ENCODE data around the gene SYNE1. TPM values are rescaled to one million over a fixed set of nuclear protein-coding genes. Genes with fewer than 3 reads are reported as not detected.
"Not testable (repeated sequence)": the region's sequence is repeated elsewhere in the genome, so short reads cannot be mapped to it uniquely, and the experiment has no call there.

SYNE1 gene
- total RNA-seq, 1 donor from 2014 or later: 288 TPM

DNA sequence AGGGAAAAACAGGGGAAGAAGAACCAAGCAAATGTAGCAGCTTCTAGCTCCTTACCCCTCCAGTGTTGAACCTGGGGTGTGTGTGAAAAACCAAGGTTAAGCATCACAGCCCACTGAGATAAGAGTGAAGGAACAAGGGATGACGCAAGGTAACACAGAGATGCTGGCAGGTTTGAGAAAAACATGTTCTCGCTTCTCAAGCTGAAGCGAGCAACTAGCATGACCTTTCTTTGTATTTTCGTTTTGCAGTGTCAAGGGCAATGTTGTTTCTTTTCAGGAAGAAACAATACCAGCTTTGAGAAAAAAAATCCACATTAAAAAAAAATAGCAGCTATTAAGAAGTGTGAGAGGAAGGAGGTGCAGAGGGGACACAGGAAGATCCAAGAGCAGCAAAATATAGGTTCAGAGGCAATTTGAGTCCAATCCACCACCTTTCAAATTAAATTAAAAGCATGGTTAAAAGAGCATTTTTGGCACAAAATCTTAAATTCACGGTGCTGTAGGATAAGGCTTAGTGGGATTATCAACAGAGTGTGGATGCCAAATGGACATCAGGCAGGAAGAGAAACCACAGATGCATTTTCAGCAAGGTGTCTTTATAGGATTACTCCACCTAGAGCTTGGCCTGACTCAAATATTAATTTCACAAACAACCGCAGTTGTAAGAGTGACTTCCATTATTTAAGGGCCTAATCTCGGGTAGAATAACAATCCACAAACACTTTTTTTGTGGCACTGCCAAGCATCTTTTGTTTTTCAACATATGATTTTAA lies 70.9 kb downstream of the SYNE1 start:
- no peak for DNase-seq (ENCODE audit: low spot score)

DNA sequence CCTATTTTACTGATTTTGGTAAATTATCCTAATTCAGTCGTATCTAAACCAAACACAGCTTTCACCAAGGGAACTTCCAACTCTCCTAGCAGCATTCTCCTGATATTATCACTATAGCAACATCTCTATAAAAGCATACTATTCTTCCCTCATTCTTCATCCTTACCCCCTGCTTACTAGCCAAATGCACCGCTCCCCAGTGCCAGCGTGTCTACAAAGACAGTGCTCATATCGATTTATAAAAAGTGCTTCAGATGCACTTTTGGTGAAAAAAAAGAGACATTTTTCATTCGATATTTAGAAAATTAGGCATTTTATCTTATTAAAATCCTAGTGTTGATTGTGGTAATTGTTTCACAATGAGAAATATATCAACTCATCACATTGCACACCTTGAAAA lies 74.0 kb downstream of the SYNE1 start:
- DNase-seq (ENCODE audit: low spot score): no peak

- DNase-seq (ENCODE audit: low spot score): not testable (repeated sequence)
These were observed 78.4 kb downstream of the SYNE1 start for GRCh38 chr6:152558798-152559197.

DNA sequence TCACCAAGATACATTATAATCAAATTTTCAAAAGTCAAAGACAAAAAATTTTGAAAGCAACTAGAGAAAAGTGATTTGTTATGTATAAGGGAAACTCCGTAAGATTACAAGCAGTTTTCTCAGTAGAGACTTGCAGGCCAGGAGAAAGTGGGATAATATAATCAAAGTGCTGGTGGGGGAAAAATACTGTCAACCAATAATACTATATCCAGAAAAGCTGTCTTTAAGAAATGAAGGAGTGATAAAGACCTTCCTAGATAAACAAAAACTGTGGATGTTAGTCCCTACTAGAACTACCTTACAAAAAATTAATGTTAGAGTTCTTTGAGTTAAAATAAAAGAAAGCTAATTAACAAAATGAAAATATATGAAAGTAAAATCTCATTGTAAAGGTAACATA lies 79.7 kb downstream of the SYNE1 start:
- DNase-seq (ENCODE audit: low spot score): no peak

- no peak for DNase-seq (ENCODE audit: low spot score)
These were observed 82.3 kb downstream of the SYNE1 start for GRCh38 chr6:152554851-152555250.

- peak; percentile 57 for DNase-seq (ENCODE audit: low spot score)
These were observed 84.4 kb downstream of the SYNE1 start for GRCh38 chr6:152552616-152553209.

- no peak for DNase-seq (ENCODE audit: low spot score)
These were observed 93.6 kb downstream of the SYNE1 start for GRCh38 chr6:152543519-152543918.

- no peak for DNase-seq (ENCODE audit: low spot score)
These were observed 96.8 kb downstream of the SYNE1 start for GRCh38 chr6:152540381-152540780.

DNA sequence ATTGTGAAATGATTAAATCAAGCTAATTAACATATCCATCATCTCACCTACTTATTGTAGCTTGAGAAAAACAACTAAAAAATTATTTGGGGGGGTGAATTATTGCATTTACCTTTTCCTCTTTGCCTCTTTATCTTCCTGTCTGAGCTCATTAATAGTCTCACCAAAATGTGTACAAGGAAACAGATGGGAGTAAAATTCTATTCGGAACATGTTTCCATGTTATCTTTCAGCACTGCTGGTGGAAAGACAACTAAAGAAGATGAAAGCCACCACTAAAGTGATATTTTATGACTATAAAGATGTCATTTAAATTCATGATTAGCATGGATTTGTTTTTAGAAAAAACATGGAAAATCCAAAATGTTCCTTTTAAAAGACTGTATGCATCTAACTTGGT lies 102.6 kb downstream of the SYNE1 start:
- no peak for DNase-seq (ENCODE audit: low spot score)

DNA sequence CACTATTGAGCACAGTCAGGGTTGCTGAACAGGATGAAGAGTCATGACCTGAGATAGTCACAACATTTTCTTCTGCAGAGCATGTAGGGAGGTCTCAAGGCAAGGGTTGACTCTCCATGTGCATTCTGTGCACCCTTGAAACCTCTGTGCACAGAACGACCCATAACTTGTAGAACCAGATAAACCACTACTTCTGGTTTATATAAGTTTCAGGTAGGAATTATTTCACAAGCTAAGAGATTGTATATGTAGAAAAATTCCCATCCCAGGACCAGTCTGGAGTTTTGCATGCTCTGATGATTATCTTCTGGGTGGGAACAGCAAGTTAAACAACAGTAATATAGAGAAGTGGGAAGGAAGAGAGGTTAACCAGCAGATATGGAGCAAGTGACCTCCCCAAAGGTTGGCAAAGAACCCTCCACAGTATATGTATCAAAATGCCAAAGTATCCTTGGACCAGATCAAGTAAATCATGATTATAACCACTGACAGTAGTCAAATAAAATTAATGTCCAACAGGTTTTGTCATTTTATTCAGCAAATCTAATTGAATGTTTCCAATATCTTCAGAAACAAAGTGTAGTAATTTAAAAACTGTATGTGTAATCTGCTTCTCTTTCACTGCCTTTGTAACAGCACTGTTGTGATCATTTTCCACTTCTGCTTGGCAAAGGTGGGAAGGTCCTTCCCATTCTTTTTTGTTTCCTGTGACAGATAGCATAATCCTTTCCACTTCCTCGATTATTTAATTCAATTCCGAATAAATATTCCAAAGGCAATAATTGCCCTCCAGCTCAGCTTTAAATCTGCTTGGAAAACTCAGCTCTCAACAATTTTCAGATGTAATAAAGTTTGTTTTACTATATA lies 104.4 kb downstream of the SYNE1 start:
- DNase-seq (ENCODE audit: low spot score): no peak

DNA sequence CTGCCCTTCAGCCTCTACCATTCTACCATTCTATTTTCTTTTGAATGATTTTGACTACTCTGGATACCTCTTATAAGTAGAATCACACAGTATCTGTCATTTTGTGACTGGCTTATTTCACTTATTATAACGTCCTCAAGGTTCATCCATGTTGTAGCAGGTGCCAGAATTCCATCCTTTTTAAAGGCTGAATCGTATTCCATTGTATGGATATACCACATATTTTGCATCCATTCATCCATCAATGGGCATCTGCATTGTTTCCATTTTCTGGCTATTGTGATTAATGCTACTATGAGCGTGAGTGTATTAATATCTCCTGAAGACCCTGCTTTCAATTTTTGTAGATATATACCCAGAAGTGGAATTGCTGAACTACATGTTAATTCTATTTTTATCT lies 105.5 kb downstream of the SYNE1 start:
- no peak for DNase-seq (ENCODE audit: low spot score)

- DNase-seq (ENCODE audit: low spot score): no peak
These were observed 107.8 kb downstream of the SYNE1 start for GRCh38 chr6:152529369-152529768.

DNA sequence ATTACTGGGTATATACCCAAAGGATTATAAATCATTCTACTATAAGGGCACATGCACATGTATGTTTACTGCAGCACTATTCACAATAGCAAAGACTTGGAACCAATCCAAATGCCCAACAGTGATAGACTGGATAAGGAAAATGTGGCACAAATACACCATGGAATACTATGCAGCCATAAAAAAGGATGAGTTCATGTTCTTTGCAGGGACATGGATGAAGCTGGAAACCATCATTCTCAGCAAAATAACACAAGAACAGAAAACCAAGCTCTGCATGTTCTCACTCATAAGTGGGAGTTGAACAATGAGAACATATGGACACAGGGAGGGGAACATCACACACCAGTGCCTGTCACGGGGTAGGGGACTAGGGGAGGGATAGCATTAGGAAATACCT lies 123.0 kb downstream of the SYNE1 start:
- DNase-seq (ENCODE audit: low spot score): not testable (repeated sequence)

GRCh38 chr6:152509916-152510315 lies 127.2 kb downstream of the SYNE1 start:
- DNase-seq (ENCODE audit: low spot score): no peak

GRCh38 chr6:152508477-152508876 lies 128.7 kb downstream of the SYNE1 start:
- DNase-seq (ENCODE audit: low spot score): no peak

DNA sequence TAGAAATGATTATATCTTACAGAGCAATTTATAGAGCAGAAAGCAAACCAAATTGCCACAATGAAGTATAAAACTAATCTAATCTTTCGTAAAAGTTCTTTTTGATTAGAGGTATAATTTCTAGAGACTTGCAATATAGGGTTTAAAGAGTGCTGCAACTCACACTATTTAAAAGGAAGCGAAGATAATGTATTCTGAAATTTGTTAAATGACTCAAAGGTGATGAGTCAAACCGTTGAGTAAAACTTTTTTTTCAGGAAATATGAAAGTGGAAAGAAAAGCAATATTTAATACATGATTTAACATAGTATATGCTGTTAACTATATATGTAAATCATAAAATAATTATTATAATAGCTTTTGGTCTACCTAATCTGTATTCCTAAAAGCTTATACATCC lies 133.6 kb downstream of the SYNE1 start:
- DNase-seq (ENCODE audit: low spot score): no peak

- no peak for DNase-seq (ENCODE audit: low spot score)
These were observed 134.6 kb downstream of the SYNE1 start for GRCh38 chr6:152502421-152503188.

- DNase-seq (ENCODE audit: low spot score): peak; percentile 5
These were observed 137.2 kb downstream of the SYNE1 start for GRCh38 chr6:152499931-152500330.

DNA sequence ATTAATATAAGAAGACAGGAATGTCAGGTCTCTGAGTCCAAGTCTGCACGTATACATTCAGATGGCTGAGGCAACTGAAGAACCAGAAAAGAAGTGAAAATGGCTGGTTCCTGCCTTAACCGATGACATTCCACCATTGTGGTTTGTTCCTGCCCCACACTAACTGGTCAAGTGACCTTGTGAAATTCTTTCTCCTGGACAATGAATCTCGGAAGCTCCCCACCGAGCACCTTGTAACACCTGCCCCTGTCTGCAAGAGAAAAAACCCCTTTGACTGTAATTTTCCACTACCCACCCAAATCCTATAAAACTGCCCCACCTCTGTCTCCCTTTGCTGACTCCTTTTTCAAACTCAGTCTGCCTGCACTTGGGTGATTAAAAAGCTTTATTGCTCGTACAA lies 140.4 kb downstream of the SYNE1 start:
- DNase-seq (ENCODE audit: low spot score): no peak

DNA sequence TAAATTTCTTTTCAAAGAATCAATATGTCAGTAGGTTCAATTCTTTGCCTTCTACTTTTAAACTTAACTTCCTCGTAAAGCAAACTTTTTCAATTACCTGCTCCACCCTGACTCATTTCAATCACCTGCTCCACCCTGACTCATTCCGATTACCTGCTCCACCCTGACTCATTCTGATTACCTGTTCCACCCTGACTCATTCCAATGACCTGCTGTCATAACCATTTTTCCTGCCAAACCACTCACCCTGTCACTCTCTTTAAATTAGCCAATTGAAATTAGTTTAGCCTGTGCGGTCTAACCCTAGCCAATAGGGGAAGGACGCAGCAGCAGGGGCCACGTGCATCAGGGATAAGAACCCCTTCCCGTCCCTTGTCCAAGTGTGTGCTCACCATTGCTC lies 141.7 kb downstream of the SYNE1 start:
- not testable (repeated sequence) for DNase-seq (ENCODE audit: low spot score)

- DNase-seq (ENCODE audit: low spot score): not testable (repeated sequence)
These were observed 144.9 kb downstream of the SYNE1 start for GRCh38 chr6:152492281-152492680.

- DNase-seq (ENCODE audit: low spot score): not testable (repeated sequence)
These were observed 145.7 kb downstream of the SYNE1 start for GRCh38 chr6:152491501-152491900.
